ENCODE measurements around the gene BACE1-AS. TPM values are rescaled to one million over a fixed set of nuclear protein-coding genes. Genes with fewer than 3 reads are reported as not detected.

BACE1-AS gene
- total and polyA plus RNA-seq, 9 donors = 5.1 to 20.3 (median 13.9) TPM

GRCh38 chr11:117278347-117278746, 12.8 kb upstream of the BACE1-AS start:
- intact Hi-C loops (cut with DNase I) = no loop called here
- TF ChIP-seq POLR2A (IDR thresholded peaks at IDR 0.05) (no peak), EP300 (IDR thresholded peaks at IDR 0.05) (no peak)
- TF ChIP-seq, protein P1, sequence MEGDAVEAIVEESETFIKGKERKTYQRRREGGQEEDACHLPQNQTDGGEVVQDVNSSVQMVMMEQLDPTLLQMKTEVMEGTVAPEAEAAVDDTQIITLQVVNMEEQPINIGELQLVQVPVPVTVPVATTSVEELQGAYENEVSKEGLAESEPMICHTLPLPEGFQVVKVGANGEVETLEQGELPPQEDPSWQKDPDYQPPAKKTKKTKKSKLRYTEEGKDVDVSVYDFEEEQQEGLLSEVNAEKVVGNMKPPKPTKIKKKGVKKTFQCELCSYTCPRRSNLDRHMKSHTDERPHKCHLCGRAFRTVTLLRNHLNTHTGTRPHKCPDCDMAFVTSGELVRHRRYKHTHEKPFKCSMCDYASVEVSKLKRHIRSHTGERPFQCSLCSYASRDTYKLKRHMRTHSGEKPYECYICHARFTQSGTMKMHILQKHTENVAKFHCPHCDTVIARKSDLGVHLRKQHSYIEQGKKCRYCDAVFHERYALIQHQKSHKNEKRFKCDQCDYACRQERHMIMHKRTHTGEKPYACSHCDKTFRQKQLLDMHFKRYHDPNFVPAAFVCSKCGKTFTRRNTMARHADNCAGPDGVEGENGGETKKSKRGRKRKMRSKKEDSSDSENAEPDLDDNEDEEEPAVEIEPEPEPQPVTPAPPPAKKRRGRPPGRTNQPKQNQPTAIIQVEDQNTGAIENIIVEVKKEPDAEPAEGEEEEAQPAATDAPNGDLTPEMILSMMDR (IDR thresholded peaks at IDR 0.05) = no peak
- H3K9me3 ChIP-seq = no peaks in the 10 kb centered on the region
- DNase-seq = no peak
- no peaks in the 10 kb centered on the region for H3K27me3 ChIP-seq
- no peak overlapping the region for H3K4me3 ChIP-seq
- H3K27ac ChIP-seq = no peak overlapping the region
- H3K36me3 ChIP-seq = no peaks in the 10 kb centered on the region
- no peaks in the 10 kb centered on the region for H3K4me1 ChIP-seq (ENCODE audit: insufficient read depth)
- 80 to 88% (median 86%) methylated on average over 2 of the region's 2 CpGs for WGBS, 3 donors

DNA sequence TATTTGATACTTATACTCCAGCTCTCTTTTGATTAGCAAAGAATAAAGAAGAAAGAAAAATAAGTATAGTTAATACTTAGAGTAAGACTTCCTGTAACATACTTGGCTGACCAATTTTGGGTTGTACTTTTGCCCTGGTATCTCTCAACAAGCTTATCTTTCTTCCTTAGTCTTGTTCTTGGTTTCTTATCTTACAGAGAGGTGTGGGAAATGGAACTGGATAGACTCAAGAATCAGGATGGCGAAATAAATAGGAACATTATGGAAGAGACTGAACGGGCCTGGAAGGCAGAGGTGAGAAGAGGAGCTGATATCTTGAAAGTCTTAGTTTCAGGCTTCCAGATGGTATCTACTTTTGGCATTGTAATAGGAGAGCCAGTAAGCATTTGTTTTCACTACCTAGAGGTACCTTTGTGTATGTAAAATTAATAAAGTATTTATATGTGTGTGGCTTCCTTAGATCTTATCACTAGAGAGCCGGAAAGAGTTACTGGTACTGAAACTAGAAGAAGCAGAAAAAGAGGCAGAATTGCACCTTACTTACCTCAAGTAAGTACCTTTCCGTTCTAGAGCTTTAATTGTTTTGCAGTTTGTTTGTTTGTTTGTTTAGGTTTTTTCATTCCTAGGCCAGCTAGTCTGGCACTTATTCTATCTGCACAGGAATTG, 11.3 kb upstream of the BACE1-AS start:
- H3K4me1 ChIP-seq (ENCODE audit: insufficient read depth) = no peaks in the 10 kb centered on the region
- no peaks in the 10 kb centered on the region for H3K36me3 ChIP-seq
- TF ChIP-seq EP300 (IDR thresholded peaks at IDR 0.05) = no peak
- no peak for TF ChIP-seq POLR2A (IDR thresholded peaks at IDR 0.05)
- TF ChIP-seq, protein P1 (IDR thresholded peaks at IDR 0.05) = no peak
- intact Hi-C loops (cut with DNase I) = no loop called here
- H3K27ac ChIP-seq = no peak overlapping the region
- no peaks in the 10 kb centered on the region for H3K9me3 ChIP-seq
- H3K4me3 ChIP-seq = no peak overlapping the region
- 69 to 72% (median 69%) methylated on average over 4 of the region's 4 CpGs for WGBS, 3 donors
- DNase-seq = no peak
- H3K27me3 ChIP-seq = no peaks in the 10 kb centered on the region

GRCh38 chr11:117281159-117281558, 10.0 kb upstream of the BACE1-AS start:
- H3K4me3 ChIP-seq = no peak overlapping the region
- no peaks in the 10 kb centered on the region for H3K27me3 ChIP-seq
- H3K4me1 ChIP-seq (ENCODE audit: insufficient read depth) = no peaks in the 10 kb centered on the region
- WGBS, 3 donors = 14 to 21% (median 16%) methylated on average over 6 of the region's 6 CpGs
- intact Hi-C loops (cut with DNase I) = no loop called here
- no peaks in the 10 kb centered on the region for H3K36me3 ChIP-seq
- no peak for TF ChIP-seq EP300 (IDR thresholded peaks at IDR 0.05)
- TF ChIP-seq POLR2A (IDR thresholded peaks at IDR 0.05) = no peak
- TF ChIP-seq, protein P1 (IDR thresholded peaks at IDR 0.05) = no peak
- DNase-seq = peak in 4 of 5 donors; percentile 34 to 52 (median 42)
- H3K9me3 ChIP-seq = no peaks in the 10 kb centered on the region
- H3K27ac ChIP-seq = no peak overlapping the region

DNA sequence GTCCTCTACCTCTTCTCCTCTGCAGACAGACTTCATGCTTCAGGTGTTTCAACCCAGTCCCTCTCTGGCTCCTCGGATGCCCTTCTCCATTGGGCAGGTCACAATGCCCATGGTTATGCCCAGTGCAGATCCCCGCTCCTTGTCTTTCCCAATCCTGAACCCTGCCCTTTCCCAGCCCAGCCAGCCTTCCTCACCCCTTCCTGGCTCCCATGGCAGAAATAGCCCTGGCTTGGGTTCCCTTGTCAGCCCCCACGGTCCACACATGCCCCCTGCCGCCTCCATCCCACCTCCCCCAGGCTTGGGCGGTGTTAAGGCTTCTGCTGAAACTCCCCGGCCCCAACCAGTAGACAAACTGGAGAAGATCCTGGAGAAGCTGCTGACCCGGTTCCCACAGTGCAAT, 9.3 kb upstream of the BACE1-AS start:
- H3K27me3 ChIP-seq = no peaks in the 10 kb centered on the region
- TF ChIP-seq EP300 (IDR thresholded peaks at IDR 0.05) (no peak), POLR2A (IDR thresholded peaks at IDR 0.05) (no peak)
- TF ChIP-seq, protein P1 (IDR thresholded peaks at IDR 0.05) = no peak
- intact Hi-C loops (cut with DNase I) = no loop called here
- H3K4me1 ChIP-seq (ENCODE audit: insufficient read depth) = no peaks in the 10 kb centered on the region
- WGBS, 3 donors = 89 to 91% (median 90%) methylated on average over 7 of the region's 7 CpGs
- DNase-seq = no peak
- no peaks in the 10 kb centered on the region for H3K36me3 ChIP-seq
- H3K27ac ChIP-seq = no peak overlapping the region
- H3K9me3 ChIP-seq = no peaks in the 10 kb centered on the region
- H3K4me3 ChIP-seq = no peak overlapping the region

All from ovary (tissue), 9 donors.